Measurements from ENCODE around the gene NOTCH2. TPM values are rescaled to one million over a fixed set of nuclear protein-coding genes. Genes with fewer than 3 reads are reported as not detected.

Gene NOTCH2
- total RNA-seq (2022; extraction: Qiagen RNA extraction), result 22.3 to 35.0 TPM (median 30.4 TPM) in 5 replicates

DNA sequence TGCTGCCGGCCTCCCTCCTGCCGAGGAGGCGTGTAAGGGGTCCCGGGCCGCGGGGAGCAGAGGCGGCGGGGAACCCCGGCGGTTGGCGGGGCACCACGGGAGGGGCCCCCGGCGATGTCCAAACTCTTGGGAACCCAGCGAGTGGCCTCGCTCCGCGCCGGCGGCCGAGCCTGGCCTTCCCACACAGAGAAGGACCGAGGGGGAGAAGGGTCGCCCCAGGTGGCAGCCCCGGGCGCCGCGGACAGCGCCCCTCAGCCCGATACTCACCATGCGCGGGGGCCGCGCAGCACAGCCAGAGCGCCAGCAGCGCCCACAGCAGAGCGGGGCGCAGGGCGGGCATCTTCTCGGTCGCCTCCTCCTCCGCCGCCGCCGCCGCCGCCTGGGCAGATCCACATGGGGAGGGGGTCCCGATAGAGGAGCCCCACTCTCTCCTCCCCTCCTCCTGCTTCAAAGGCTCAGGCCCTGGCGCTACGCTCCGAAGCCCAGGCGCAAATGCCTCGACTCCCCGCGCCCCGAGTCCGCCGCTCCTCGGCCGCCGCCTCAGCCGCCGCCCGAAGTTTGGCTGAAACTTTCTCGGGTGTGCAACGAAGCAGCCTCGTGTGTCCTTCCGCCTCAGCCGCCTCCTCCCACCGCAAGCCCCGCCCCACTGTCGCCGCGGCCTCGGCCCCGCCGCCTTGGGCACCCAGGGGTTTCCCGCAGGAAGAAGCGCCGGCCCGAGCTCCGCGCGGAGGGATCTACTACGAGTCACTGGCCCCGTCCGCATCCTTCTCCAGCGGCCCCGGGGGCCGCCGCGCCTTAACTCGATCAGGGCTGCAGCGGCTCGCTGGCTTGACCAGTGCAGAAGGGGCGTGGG lies at the start of gene NOTCH2:
TSS of gene NOTCH2 (minus strand) at position 596 of the 853 bp plus-strand sequence. CDS start at position 340, 256 bp downstream.

DNA sequence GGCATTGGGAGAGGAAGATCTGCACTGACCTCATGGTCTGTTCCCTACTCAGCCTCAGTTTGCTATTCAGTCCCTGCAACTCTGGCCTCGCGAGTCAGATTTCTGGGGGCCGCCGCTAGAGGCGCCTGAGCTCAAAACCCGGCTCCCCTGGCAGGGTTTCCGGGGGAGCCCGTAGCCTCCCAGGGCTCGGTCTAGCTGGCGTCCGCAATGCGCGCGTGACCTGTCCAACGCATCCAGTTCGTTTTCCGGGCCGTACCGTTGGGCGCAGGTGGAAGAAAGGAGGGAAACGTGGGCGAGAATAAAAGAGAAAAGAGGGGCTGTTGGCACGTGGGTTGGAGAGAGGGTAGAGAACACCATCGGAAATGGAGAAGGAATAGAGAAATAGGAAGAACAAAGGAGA lies 173.2 kb downstream of the NOTCH2 start, which contains the start of gene ADAM30:
TSS of gene ADAM30 (minus strand) at position 213 of the 400 bp plus-strand sequence. CDS start at position 34, 179 bp downstream.

Other genes starting within 250 kb of the NOTCH2 start
- gene ADAM30, start 173.1 kb downstream of the NOTCH2 start, total RNA-seq (2022; extraction: Qiagen RNA extraction), result not detected in 5 replicates
- gene SEC22B, start 106.9 kb upstream of the NOTCH2 start, total RNA-seq (2022; extraction: Qiagen RNA extraction), result 6.6 to 8.3 TPM (median 7.7 TPM) in 5 replicates

All from A549 treated with Mapracorat at 1 μM for 4 hours (cell line).